Stimulated activated CD8-positive, alpha-beta memory T cell treated with anti-CD3 and anti-CD28 coated beads, Interleukin-7, amount 100 ng/mL, for 48 hours (primary cell): ENCODE results near the gene RGS9.
A peak's percentile ranks its signal among the peaks of the same experiment; 100 is the strongest.

Source experiments
- DNase-seq, 2 donors: peaks; one replicate each; pipeline ENCODE4 v3.0.0-alpha.2; 2020; ENCODE audit warnings: low read depth in 1 of 2; ENCODE audit errors: extremely low read depth in 1 of 2

The RGS9 gene

DNA sequence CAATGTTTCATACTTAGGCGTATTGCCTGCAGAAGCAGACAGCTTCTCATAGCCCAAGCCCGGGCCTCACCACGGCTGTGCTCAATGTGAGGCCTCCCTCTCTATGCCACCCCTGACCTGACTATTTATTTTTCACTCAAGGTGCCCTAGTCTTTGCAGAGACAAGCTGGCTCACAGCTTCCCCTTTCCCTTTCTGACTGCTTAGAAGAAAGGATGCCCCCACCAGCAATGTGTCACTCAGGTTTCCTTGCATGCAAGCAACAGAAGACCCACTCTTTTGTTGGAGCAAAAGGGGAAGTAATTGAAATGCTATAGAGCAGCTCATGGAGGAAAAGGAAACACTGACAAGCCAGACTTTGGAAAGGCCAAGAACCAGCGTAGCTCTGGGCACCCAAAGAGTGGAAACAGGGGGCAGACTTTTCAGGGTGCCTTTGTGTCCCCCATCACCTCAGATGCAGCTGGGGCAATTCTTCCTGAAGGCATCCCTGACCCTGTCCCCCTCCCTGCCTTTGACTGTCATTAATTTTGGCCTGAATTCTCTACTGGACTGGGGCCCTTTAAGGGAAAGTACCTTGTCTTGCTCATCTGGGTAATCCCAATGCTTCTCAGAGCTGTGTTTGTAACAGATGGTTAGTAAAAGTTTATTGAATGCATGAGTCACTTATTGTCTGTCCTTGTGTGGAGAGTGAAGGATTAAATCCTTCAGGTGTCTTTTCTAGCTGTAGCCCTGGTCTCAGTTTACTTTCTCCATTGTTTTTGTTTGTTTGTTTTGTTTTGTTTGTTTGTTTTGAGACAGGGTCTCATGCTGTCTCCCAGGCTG, 17.8 kb downstream of the RGS9 start:
- no peak for DNase-seq

DNA sequence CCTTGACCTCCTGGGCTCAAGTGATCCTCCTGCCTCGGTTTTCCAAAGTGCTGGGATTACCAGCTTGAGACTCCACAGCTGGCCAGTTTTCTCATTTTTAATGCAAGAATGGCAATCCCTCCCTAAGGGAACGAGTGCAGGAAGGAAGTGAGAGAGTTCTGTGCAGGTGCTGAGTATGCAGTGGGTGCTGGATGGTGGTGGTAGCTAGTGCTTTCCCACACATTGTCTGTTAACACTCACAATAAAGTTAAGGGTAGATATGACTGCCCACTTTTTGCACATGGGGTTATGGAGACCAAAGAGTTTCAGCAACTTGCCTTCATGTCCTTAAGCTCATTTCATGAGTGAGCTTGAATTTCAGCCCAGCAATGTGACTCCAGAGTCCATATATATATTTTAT, 18.5 kb downstream of the RGS9 start:
- DNase-seq: no peak

DNA sequence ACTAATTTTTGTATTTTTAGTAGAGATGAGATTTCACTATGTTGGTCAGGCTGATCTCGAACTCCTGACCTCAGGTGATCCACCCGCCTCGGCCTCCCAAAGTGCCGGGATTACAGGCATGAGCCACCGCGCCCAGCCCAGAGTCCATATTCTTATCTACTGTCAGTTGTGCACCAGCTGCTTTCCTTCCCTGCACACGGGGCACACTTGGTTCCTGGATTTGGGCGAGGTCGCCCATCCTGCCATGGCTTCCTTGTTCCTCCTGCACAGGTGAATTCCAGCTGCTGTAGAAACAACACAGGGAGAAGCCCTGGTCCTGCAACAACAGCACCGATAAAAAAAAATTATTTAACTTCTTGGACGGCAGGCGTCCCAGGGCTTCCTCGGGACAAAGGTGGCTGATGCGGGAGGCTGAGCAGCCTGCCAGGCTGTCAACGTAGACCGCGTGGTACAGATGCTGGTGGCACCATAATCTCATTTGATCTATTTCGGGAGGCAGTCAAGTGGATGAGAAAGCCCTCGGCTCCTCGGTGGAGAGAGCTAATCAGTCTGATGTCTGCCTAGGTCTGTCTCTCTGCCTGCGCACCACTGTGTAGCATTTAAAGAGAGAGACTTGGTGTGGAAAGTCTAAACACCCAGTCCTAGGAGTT, 19.1 kb downstream of the RGS9 start:
- no peak for DNase-seq

DNA sequence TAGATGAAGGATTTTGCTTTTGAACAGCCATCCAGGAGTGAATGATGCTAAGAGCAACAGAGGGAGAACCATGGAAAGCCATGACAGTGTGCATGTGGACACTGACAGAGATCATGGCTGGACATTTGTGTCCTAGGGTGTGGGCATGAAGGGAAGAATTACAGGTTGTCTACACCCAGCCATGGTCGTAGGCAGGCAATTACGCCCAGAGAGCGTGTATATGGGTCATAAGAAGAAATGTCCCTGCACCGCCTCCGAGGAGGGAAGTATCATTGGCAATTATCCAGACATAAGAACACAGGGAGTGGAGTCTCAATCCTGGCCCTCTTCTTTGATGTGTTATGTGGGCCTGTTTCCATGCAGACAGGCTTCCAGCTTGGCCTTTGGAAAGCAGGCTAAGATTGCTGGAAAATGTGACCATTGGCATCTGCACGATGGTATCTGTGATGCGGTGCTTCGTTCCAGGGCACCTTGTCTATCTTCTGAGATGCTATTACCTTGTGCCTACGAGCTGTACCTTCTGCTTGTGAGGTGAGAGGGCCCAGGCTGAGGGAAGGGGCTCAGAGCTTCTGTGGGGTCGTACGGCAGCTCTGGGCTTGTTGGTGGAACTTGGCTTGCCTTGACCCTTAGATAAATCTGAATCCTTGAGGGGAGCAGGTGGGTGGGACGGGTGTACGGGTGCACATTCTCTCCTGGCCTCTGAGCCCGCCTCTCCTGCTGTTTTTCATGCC, 19.8 kb downstream of the RGS9 start:
- DNase-seq: no peak

DNA sequence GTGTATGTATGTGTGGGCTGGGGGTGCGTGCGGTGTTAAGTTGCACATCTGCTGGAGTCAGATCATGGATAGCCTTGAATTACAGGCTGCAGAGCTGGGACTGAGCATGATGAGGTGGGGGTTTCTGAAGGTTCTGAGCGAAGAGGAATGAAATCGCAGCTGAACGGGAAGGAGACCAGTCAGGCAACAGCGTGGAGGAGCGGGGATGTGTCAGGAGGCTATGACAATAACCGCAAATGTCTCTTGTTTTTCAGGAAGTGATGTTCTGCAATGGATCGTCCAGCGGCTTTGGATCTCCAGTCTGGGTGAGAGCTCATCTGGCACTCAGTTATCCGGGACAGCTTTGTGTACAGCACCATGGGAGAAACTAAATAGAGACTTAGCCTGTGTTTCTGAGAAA, 20.9 kb downstream of the RGS9 start:
- no peak for DNase-seq

GRCh38 chr17:65158622-65159021, 21.5 kb downstream of the RGS9 start:
- no peak for DNase-seq

DNA sequence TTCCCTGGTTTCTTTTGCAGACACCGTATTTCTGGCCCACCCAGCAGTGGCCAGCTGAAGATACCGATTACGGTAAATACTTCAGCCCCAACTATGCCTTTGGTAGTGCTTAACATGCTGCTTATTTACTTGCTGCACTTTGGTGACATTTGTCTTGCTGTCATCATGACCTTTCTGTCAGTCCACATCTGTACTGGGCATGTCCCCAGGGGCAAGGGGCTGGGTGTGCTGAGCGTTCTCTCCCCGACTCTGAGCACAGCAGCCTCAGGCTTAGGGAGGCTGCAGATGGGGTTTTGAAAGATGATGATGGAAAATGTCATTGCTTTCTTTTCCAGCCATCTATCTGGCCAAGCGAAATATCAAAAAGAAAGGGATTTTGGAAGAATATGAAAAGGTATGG, 23.3 kb downstream of the RGS9 start:
- DNase-seq: no peak

GRCh38 chr17:65163990-65164495, 26.9 kb downstream of the RGS9 start:
- DNase-seq: peak in 1 of 2 donors; percentile 53

GRCh38 chr17:65166787-65167186, 29.6 kb downstream of the RGS9 start:
- DNase-seq: no peak

- no peak for DNase-seq
Observed at GRCh38 chr17:65167566-65167965, 30.4 kb downstream of the RGS9 start.

GRCh38 chr17:65169691-65170090, 32.5 kb downstream of the RGS9 start:
- DNase-seq: no peak

DNA sequence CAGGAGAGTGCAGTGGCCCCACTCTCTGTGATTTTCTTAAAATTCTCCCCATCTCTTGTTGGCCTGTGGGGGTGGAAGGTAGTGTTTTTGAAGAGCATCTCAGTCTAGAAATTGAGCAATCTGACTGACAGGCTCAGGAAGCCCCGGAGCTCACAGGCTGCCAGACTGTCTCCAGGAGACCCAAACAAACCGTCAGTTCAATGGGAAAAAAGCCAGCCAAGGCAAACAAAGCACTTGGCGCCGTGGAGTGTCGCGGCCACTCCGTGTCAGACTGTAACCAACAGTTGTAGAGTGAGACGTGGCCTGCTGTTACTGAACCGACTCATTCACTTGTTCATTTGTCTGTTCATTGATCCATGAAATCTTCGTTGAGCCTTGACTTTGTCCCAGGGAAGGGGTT, 33.7 kb downstream of the RGS9 start:
- DNase-seq: no peak

DNA sequence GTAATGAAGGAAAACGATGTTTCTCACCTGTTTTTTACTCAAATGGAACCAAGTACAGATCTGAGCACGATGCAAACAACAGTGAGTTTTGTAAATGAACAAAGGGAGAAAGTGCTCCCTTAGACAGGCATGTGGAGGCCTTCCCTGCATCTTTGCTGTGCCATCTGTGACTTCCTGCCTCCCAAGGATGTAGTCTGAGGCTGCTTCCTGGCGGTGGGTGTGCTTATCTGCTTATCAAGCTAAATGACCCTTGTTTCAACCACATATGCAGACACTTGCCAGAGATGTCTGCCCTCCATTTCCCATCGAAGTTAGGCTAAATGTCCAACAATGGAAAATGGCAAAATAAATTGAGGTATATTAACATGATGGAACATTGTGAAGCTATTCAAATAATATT, 34.6 kb downstream of the RGS9 start:
- DNase-seq: no peak

DNA sequence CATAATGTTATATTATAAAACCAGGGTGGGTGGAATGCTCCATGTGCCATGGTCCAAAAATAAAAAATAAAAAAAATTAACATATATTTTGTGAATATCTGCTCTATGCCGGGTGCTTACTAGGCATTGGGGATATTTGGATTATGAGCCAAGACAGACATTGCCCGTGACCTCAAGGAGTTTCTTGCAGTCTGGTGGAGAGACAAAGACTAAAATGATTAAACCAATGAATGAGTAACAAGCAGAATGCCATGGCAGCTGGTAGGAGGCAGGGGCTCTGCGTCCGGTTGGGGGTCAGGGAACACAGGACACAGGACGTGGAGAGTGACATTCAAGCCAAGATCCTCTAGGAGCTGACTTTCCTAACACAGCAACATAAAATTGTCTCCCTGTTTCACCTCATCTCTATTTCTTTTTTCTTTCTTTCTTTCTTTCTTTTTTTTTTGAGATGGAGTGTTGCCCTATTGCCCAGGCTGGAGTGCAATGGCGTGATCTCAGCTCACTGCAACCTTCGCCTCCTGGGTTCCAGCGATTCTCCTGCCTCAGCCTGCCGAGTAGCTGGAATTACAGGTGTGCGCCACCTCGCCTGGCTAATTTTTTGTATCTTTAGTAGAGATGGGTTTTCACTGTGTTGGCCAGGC, 35.4 kb downstream of the RGS9 start:
- no peak for DNase-seq

- DNase-seq: peak in 1 of 2 donors; percentile 78
Observed at GRCh38 chr17:65173284-65173793, 36.2 kb downstream of the RGS9 start.

DNA sequence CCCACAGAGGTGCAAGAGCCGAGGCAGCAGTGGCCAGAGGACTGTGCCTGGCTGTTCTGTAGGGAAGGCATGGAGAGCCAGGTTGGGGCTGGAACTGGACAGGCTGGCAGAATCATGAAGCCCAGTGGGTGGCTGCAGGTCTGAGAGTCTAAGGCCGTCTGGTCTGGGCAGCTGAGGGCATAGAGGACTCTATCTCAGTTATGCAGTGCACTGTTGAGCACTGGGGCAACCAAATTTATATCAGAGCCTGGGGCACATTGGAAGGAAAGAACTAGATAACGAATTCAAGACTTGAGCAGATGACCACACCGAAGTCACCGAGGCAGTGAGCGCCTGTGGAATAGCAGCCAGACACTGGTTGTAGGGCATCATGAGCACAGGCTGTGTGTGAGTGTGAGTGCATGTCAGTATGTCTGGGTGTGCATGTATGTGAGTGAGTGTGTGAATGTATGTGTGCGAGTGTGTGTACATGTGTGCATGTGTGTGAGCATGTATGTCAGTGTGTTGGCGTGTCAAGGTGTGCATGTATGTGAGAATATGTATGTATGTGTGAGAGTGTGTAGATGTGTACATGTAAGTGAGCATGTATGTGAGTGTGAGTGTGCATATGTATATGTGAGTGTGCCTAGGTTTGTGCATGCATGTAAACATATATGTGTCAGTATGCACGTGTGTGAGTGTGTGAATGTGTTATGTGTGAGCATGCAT, 37.0 kb downstream of the RGS9 start:
- DNase-seq: no peak

GRCh38 chr17:65174974-65175373, 37.8 kb downstream of the RGS9 start:
- no peak for DNase-seq

- DNase-seq: no peak
Observed at GRCh38 chr17:65175952-65176351, 38.8 kb downstream of the RGS9 start.

GRCh38 chr17:65176646-65177409, 39.7 kb downstream of the RGS9 start:
- no peak for DNase-seq

- no peak for DNase-seq
Observed at GRCh38 chr17:65177901-65178300, 40.7 kb downstream of the RGS9 start.
